ENCODE data around the gene TYW3.
"Not testable (repeated sequence)": the region's sequence is repeated elsewhere in the genome, so short reads cannot be mapped to it uniquely, and the experiment has no call there.

Gene TYW3

DNA sequence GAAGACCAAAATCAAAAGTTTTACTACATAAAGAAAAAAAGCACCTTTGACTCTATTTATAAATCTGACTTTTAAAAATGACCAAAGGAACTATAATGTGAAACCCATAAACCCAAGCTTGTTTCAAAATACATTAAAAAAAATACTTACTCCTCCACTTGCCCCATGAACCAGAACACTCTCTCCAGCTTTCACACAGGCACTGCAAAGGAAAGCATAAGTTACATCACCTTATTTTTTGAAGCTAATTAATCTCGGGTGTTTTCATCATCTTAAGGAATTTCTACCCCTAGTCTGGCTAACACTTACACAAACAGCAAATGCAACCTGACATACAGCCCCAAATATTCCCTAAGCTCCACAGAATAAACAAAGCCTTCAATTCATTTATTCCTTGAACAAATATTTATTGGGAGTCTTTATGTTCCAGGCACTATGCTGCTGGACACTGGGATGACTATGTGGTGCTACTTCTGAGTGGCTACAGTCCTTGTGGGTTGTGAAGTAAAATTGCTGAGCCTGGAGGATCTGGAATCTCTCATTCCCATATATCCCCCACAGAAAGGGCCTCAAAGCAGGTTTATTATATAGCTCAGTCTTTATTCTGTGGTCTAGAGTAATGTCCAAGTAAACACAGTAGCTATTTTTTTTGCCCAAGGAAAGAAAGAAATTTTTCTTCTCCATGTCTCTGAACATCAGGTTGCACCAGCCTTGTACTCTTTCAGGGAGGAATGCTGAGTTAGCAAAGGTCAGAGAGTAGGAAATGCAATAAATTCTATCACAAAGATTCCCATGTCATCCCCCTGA, 18.3 kb upstream of the TYW3 start:
- Histone ChIP-seq H3K36me3 (ENCODE audit: insufficient read depth, low read length) (peaks cover 3% of the 10 kb centered on the region), H3K27me3 (ENCODE audit: insufficient read depth, low read length) (no peaks in the 10 kb centered on the region), H3K4me3 (ENCODE audit: low read length) (no peak overlapping the region), H3K9me3 (ENCODE audit: low read length) (no peaks in the 10 kb centered on the region), H3K4me1 (ENCODE audit: insufficient read depth, low read length) (no peaks in the 10 kb centered on the region), H2AFZ (ENCODE audit: low read depth, low read length) (no peak overlapping the region)

DNA sequence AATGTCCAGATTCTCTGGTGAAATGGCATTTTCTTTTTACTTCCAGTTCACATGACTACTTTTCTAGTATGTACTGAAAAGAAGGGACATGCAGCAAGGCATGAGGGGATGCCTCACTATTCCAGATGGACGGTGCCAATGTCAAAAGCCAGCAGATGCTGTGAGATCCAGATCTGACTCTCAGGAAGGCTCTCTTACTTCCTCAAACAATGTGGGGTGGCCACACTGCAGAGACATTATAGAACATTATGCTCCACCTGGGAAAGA, 17.8 kb upstream of the TYW3 start:
- Histone ChIP-seq H3K36me3 (ENCODE audit: insufficient read depth, low read length) (peaks cover 3% of the 10 kb centered on the region), H2AFZ (ENCODE audit: low read depth, low read length) (no peak overlapping the region), H3K27me3 (ENCODE audit: insufficient read depth, low read length) (no peaks in the 10 kb centered on the region), H3K4me3 (ENCODE audit: low read length) (no peak overlapping the region), H3K4me1 (ENCODE audit: insufficient read depth, low read length) (no peaks in the 10 kb centered on the region), H3K9me3 (ENCODE audit: low read length) (no peaks in the 10 kb centered on the region)

DNA sequence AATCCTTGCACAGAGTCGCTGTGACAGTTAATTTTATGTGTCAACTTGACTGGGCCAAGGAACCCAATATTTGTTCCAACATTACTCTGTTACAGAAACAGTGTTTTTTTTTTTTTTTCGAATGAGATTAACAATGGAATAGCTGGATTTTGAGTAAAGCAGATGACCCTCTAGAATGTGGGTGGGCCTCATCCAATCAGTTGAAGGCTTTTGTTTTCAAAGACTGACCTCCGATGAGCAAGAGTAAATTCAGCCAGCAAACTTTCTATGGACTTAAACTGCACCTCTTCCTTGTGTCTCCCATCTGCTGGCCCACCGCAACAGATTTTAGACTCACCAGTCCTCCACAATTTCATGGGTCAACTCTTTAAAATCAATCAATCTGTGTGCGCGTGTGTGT, 17.1 kb upstream of the TYW3 start:
- no peaks in the 10 kb centered on the region for H3K9me3 ChIP-seq (ENCODE audit: low read length)
- H3K4me1 ChIP-seq (ENCODE audit: insufficient read depth, low read length): no peaks in the 10 kb centered on the region
- H3K36me3 ChIP-seq (ENCODE audit: insufficient read depth, low read length): peaks cover 3% of the 10 kb centered on the region
- H2AFZ ChIP-seq (ENCODE audit: low read depth, low read length): no peak overlapping the region
- no peak overlapping the region for H3K4me3 ChIP-seq (ENCODE audit: low read length)
- no peaks in the 10 kb centered on the region for H3K27me3 ChIP-seq (ENCODE audit: insufficient read depth, low read length)

DNA sequence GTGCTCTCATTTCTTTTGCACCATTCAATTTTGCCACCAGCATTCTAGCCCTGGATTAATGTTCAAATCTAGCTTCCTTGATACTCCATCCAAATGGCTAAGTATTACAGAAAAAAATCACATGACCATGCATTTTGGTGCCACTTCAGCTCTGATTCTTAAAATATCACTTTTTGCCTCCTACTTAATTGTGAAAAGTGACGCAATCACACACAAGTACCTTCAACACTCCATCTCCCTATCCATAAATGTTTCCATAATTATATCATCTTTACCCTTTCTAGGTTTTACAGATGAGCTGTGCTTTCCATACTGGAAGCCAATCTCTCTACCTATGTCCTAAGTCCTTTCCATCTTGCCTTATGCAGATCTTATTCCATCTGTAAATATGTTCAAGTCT, 16.1 kb upstream of the TYW3 start:
- H3K9me3 ChIP-seq (ENCODE audit: low read length): no peaks in the 10 kb centered on the region
- H3K36me3 ChIP-seq (ENCODE audit: insufficient read depth, low read length): peaks cover 8% of the 10 kb centered on the region
- no peak overlapping the region for H3K4me3 ChIP-seq (ENCODE audit: low read length)
- no peak overlapping the region for H2AFZ ChIP-seq (ENCODE audit: low read depth, low read length)
- no peaks in the 10 kb centered on the region for H3K4me1 ChIP-seq (ENCODE audit: insufficient read depth, low read length)
- no peaks in the 10 kb centered on the region for H3K27me3 ChIP-seq (ENCODE audit: insufficient read depth, low read length)

DNA sequence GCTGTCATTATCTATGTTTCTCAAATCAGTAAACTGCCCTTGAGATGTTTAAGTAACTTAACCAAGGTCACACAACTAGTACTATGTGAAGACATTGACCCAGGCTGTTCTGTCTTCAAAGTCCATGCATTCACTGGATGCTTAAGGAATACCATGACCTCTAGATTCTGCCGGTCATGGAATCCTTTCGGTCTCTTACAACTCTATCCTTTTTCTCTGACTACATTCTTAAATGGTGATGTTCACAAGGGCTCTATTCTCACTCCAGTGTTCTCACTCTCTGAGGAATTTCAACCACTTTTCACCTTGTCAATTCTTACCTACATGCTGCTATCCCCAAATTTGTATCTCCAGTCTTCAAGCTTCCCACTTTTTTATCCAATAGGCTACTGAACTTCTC, 15.3 kb upstream of the TYW3 start:
- Histone ChIP-seq H2AFZ (ENCODE audit: low read depth, low read length) (no peak overlapping the region), H3K27me3 (ENCODE audit: insufficient read depth, low read length) (no peaks in the 10 kb centered on the region), H3K4me3 (ENCODE audit: low read length) (no peak overlapping the region), H3K4me1 (ENCODE audit: insufficient read depth, low read length) (no peaks in the 10 kb centered on the region), H3K36me3 (ENCODE audit: insufficient read depth, low read length) (peaks cover 8% of the 10 kb centered on the region), H3K9me3 (ENCODE audit: low read length) (no peaks in the 10 kb centered on the region)

DNA sequence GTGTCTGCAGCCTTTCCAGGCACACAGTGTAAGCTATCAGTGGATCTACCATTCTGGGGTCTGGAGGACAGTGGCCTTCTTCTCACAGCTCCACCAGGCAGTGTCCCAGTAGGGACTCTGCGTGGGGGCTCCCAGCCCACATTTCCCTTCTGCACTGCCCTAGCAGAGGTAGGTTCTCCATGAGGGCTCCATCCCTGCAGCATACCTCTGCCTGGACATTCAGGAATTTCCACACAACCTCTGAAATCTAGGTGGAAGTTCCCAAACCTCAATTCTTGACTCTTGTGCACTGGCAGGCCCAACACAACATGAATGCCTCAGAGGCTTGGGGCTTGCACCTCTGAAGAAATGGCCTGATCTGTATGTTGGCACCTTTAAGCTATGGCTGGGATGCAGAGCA, 6.9 kb upstream of the TYW3 start:
- no peaks in the 10 kb centered on the region for H3K4me1 ChIP-seq (ENCODE audit: insufficient read depth, low read length)
- H2AFZ ChIP-seq (ENCODE audit: low read depth, low read length): no peak overlapping the region

DNA sequence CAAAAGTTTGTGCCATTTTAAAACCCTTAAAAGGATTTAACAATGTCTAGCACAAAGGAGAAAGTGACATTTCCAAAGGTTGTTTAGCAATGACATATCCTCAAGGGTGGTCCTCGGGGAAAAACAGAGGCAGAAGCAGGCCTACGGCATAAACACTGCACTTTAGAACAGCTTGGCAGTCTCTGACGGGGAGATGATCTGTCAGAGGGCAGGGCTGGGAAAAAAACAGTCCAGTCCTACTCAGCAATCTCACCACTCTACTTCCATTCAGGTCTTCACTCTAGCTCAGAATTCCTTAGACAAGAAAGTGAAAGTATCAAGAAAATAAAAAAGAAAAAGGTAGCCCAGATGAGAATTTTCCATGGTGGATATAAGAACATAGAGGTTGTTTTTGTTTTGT, 4.2 kb upstream of the TYW3 start:
- Histone ChIP-seq H3K36me3 (ENCODE audit: insufficient read depth, low read length) (peaks cover 3% of the 10 kb centered on the region), H3K4me3 (ENCODE audit: low read length) (no peak overlapping the region)

More for the DNA sequence above, 6.9 kb upstream of the TYW3 start:
- Histone ChIP-seq H3K36me3 (ENCODE audit: insufficient read depth, low read length) (peaks cover 8% of the 10 kb centered on the region), H3K4me3 (ENCODE audit: low read length) (no peak overlapping the region), H3K27me3 (ENCODE audit: insufficient read depth, low read length) (no peaks in the 10 kb centered on the region), H3K9me3 (ENCODE audit: low read length) (peaks cover 13% of the 10 kb centered on the region)

DNA sequence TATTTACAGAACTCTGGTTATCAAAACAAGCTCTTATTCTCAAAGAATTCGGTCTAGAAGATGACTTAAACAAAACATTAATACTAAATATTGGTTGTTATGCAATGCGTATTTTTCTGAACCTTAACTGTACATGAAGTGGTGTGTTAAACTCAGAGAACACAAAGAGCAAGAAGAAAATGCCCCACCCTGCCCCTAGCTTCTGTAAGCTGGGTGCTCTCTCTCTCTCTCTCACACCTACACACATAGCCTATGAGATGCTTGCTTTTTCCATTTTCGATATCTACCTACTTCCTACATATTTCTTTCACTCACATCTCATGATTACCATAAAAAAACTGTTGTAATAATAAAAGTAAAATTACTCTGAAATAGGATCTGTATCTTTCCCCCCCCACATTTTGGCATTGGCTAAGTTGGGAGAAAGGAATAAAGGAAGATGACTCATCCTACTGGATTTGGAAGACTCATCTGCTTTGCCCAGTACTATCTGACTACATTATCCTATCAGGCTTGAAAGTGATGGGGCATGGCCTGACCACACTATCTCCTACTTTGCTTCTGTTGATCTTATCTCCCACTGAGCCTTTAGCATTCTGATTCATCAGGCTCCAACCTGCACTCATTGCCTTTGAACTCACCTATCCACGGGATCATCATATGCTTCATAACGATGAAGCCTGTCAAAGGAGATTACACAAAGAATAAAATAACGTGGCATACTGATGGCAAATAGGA, 3.0 kb upstream of the TYW3 start:
- H3K27me3 ChIP-seq (ENCODE audit: insufficient read depth, low read length): no peaks in the 10 kb centered on the region
- H3K4me1 ChIP-seq (ENCODE audit: insufficient read depth, low read length): peaks cover 5% of the 10 kb centered on the region
- no peaks in the 10 kb centered on the region for H3K36me3 ChIP-seq (ENCODE audit: insufficient read depth, low read length)
- H3K4me3 ChIP-seq (ENCODE audit: low read length): no peak overlapping the region
- H3K9me3 ChIP-seq (ENCODE audit: low read length): peaks cover 11% of the 10 kb centered on the region
- H2AFZ ChIP-seq (ENCODE audit: low read depth, low read length): no peak overlapping the region

More for the DNA sequence above, 4.2 kb upstream of the TYW3 start:
- H2AFZ ChIP-seq (ENCODE audit: low read depth, low read length): no peak overlapping the region
- H3K4me1 ChIP-seq (ENCODE audit: insufficient read depth, low read length): no peaks in the 10 kb centered on the region
- no peaks in the 10 kb centered on the region for H3K27me3 ChIP-seq (ENCODE audit: insufficient read depth, low read length)
- peaks cover 13% of the 10 kb centered on the region for H3K9me3 ChIP-seq (ENCODE audit: low read length)

DNA sequence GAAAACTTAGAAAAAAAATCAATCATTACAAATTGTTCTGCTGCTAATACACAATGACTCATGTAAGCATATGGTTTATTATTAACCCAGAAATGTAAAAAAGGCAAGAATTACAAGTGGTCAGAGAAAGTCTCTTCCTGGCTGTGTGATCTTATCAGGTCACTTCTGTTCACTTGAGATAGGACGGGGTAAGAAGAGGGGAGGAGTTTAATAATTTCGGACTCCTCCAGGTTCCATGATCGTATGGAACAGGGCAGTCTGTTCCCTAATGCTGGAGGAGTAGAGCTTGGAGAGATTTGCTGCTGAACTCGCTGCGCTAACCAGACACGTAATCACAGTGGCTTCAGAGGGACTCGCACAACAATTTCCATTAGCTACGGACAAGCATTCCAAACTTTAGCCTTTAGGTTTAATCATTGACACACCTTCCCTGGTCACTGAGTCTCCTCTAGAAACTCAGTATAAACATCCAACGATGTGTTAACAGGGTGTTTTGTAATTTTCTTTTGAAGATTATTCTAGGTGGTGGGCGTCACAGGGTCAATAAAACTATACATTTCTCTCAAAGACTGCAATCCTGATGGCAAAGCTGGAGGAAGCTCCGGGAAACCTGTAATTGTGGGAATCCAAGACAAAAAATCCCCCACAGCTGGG, 1.4 kb upstream of the TYW3 start:
- H3K4me3 ChIP-seq (ENCODE audit: low read length): no peak overlapping the region
- peaks cover 3% of the 10 kb centered on the region for H3K9me3 ChIP-seq (ENCODE audit: low read length)
- H2AFZ ChIP-seq (ENCODE audit: low read depth, low read length): no peak overlapping the region
- H3K4me1 ChIP-seq (ENCODE audit: insufficient read depth, low read length): peaks cover 5% of the 10 kb centered on the region
- H3K36me3 ChIP-seq (ENCODE audit: insufficient read depth, low read length): no peaks in the 10 kb centered on the region
- no peaks in the 10 kb centered on the region for H3K27me3 ChIP-seq (ENCODE audit: insufficient read depth, low read length)

DNA sequence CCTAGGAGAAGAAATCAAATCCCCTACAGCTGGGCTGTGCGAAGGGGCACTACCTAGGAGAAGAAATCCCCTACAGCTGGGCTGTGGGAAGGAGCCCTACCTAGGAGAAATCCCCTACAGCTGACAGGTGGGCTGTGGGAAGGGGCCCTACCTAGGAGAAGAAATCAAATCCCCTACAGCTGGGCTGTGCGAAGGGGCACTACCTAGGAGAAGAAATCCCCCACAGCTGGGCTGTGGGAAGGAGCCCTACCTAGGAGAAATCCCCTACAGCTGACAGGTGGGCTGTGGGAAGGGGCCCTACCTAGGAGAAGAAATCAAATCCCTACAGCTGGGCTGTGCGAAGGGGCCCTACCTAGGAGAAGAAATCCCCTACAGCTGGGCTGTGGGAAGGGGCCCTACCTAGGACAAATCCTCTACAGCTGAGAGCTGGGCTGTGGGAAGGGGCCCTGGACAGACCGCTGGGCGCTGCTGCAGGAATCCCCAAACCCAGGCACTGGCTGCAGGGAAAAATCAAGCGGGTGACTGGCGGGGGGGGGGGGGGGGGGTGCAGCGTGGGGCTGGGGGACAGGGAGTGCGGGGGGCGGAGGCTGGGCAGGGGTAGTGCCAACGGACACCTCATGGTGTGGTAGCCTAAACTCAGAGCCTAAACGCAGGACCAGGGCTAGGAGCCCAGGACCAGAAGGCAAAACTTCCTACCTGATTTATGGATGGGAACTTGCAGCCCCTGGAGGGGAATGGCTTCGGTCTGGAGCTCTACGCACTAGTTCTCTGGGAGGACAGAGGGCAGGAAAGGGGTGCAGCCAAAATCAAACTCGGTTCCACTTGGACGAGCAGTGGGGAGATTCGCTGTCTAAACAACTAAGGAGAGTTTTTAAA, 643 bp upstream of the TYW3 start:
- H3K9me3 ChIP-seq (ENCODE audit: low read length); H3K36me3 ChIP-seq (ENCODE audit: insufficient read depth, low read length); H3K4me1 ChIP-seq (ENCODE audit: insufficient read depth, low read length); H3K27me3 ChIP-seq (ENCODE audit: insufficient read depth, low read length): not testable (repeated sequence)
- Histone ChIP-seq H3K4me3 (ENCODE audit: low read length) (peak overlapping the region; percentile 70), H2AFZ (ENCODE audit: low read depth, low read length) (peak overlapping the region; percentile 20)

DNA sequence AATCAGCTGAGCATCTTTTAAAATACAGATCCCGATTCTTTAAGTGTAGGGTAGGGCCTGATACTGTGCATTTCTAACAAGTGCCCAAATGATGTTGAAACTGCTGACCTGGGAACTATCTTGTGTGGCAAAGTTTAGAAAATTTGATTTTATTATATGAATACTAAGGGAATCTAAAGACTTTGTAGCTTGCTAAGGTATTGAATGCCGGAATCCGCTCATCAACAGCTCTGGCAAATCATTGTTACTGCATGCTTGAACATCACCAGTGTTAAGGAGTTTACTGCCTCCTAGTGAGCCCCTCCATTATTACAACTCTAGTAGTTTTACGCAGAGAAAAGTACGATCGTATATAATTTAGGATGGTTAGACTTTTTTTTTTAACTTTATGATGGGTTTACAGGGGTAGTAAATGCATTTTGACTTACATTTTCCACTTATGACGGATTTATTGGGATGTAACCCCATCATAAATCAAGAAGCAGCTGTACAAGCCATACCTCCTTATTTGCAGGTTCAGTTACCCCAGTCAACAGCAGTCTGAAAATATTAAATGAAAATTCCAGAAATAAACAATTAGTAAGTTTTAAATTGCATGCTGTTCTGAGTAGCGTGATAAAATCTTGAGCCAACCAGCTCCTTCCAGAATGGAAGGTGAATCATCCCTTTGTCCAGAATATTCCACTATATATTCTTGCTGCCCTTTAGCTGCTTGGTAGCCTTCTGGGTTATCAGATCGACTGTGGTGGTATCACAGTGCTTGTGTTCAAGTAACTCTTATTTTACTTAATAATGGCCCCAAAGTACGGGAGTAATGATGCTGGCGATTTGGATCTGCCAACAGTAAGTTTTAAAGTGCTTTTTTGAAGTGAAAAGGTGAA, 892 bp downstream of the TYW3 start:
- H3K36me3 ChIP-seq (ENCODE audit: insufficient read depth, low read length): peaks cover 15% of the 10 kb centered on the region
- H3K9me3 ChIP-seq (ENCODE audit: low read length): peaks cover 2% of the 10 kb centered on the region
- H2AFZ ChIP-seq (ENCODE audit: low read depth, low read length): peak overlapping the region; percentile 20
- peak overlapping the region; percentile 70 for H3K4me3 ChIP-seq (ENCODE audit: low read length)
- no peaks in the 10 kb centered on the region for H3K27me3 ChIP-seq (ENCODE audit: insufficient read depth, low read length)
- peaks cover 5% of the 10 kb centered on the region for H3K4me1 ChIP-seq (ENCODE audit: insufficient read depth, low read length)

DNA sequence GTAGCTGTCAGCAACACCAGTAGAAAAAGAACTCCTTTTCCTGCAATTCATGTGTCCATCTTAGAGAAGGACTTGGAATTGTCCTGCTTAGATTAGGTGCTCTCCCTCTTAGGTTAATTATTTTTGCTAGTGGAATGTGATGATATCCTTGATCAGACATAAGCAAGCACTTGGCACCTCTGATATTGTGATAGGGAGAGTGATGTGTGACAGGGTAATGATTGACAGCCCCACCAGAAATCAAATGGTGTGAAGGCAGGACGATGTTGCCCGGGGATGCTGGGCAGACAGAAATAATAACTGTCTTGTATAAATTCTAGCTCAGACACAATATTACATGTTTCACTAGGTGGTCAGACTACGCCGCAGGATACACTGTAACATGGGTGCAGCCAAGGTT, 4.4 kb downstream of the TYW3 start:
- peaks cover 5% of the 10 kb centered on the region for H3K4me1 ChIP-seq (ENCODE audit: insufficient read depth, low read length)
- H3K4me3 ChIP-seq (ENCODE audit: low read length): no peak overlapping the region
- peaks cover 2% of the 10 kb centered on the region for H3K9me3 ChIP-seq (ENCODE audit: low read length)
- H3K36me3 ChIP-seq (ENCODE audit: insufficient read depth, low read length): peaks cover 29% of the 10 kb centered on the region
- no peaks in the 10 kb centered on the region for H3K27me3 ChIP-seq (ENCODE audit: insufficient read depth, low read length)
- no peak overlapping the region for H2AFZ ChIP-seq (ENCODE audit: low read depth, low read length)
